Measurements from ENCODE around the gene SLC25A47. TPM values are rescaled to one million over a fixed set of nuclear protein-coding genes. Genes with fewer than 3 reads are reported as not detected.

The SLC25A47 gene
- total RNA-seq, 1 experiment from 2014 or later = not detected

- TF ChIP-seq ATF6 (CRISPR knock-in tag; IDR thresholded peaks at IDR 0.05) (no peak), TP53 (CRISPR knock-in tag; IDR thresholded peaks at IDR 0.05) (no peak), ZNF263 (CRISPR knock-in tag; IDR thresholded peaks at IDR 0.05; ENCODE audit: low read depth) (no peak), ATF3 (CRISPR knock-in tag; conservative IDR thresholded peaks at IDR 0.05) (no peak), CBFB (CRISPR knock-in tag; IDR thresholded peaks at IDR 0.05; ENCODE audit: low read depth) (no peak), TEAD4 (CRISPR knock-in tag; IDR thresholded peaks at IDR 0.05) (no peak)
Observed at GRCh38 chr14:100274250-100274649, 48.9 kb upstream of the SLC25A47 start (continued).

- peak overlapping the region; percentile 39 for H3K4me3 Mint-ChIP-seq
- POLR2A ChIA-PET = no interaction called here
- CTCF ChIA-PET = no interaction called here
Observed at GRCh38 chr14:100275214-100275613, 47.9 kb upstream of the SLC25A47 start.

More at GRCh38 chr14:100275214-100275613, 47.9 kb upstream of the SLC25A47 start:
- Mint-ChIP-seq H3K27ac (peak overlapping the region; percentile 57), H3K27me3 (ENCODE audit: low read depth) (no peaks in the 10 kb centered on the region), H3K36me3 (peaks cover 11% of the 10 kb centered on the region), H3K9me3 (no peaks in the 10 kb centered on the region), H3K4me1 (peaks cover 69% of the 10 kb centered on the region)
- TF ChIP-seq E2F5 (CRISPR knock-in tag; IDR thresholded peaks at IDR 0.05) = no peak
- TF ChIP-seq KAT7 (CRISPR knock-in tag; IDR thresholded peaks at IDR 0.05; ENCODE audit: borderline replicate concordance) = no peak
- TF ChIP-seq E2F4 (CRISPR knock-in tag; IDR thresholded peaks at IDR 0.05; ENCODE audit: borderline replicate concordance, low read depth) = no peak
- TF ChIP-seq MYBL2 (CRISPR knock-in tag; IDR thresholded peaks at IDR 0.05) = no peak
- no peak for TF ChIP-seq AFF4 (CRISPR knock-in tag; IDR thresholded peaks at IDR 0.05; ENCODE audit: borderline replicate concordance)
- TF ChIP-seq ZNF425 (CRISPR knock-in tag; conservative IDR thresholded peaks at IDR 0.05) = no peak
- TF ChIP-seq FOXJ3 (CRISPR knock-in tag; IDR thresholded peaks at IDR 0.05; ENCODE audit: borderline replicate concordance) = no peak
- no peak for TF ChIP-seq ZNF416 (CRISPR knock-in tag; IDR thresholded peaks at IDR 0.05)
- no peak for TF ChIP-seq ZNF263 (CRISPR knock-in tag; IDR thresholded peaks at IDR 0.05; ENCODE audit: low read depth)
- no peak for TF ChIP-seq ZNF512 (CRISPR knock-in tag; IDR thresholded peaks at IDR 0.05; ENCODE audit: borderline replicate concordance)
- DNase-seq (ENCODE audit: low spot score) (no peak), ATAC-seq (peak; percentile 24; the same call in 1 of the 2 replicates)
